Measurements from ENCODE around the gene RHOT2. TPM values are rescaled to one million over a fixed set of nuclear protein-coding genes. Genes with fewer than 3 reads are reported as not detected.

The RHOT2 gene
- total RNA-seq, 3 donors from 2014 or later = 124 to 138 (median 127) TPM

- no peak for TF ChIP-seq CTCF (IDR thresholded peaks at IDR 0.05)
- Histone ChIP-seq H3K36me3 (ENCODE audit: low read depth) (no peaks in the 10 kb centered on the region), H3K4me1 (ENCODE audit: low read depth) (peaks cover 19% of the 10 kb centered on the region), H3K9me3 (no peaks in the 10 kb centered on the region), H3K4me3 (no peak overlapping the region)
- intact Hi-C loops (cut with DNase I, micrococcal nuclease) = no loop called here
- ATAC-seq (no peak), DNase-seq (no peak)
Observed at GRCh38 chr16:631808-632358, 36.0 kb upstream of the RHOT2 start.

- Histone ChIP-seq H3K4me1 (ENCODE audit: low read depth) (peaks cover 24% of the 10 kb centered on the region), H3K36me3 (ENCODE audit: low read depth) (no peaks in the 10 kb centered on the region), H3K4me3 (no peak overlapping the region), H3K9me3 (no peaks in the 10 kb centered on the region)
- DNase-seq (no peak), ATAC-seq (no peak)
- intact Hi-C loops (cut with DNase I, micrococcal nuclease) = no loop called here
- TF ChIP-seq CTCF (IDR thresholded peaks at IDR 0.05) = no peak
Observed at GRCh38 chr16:632486-633335, 35.2 kb upstream of the RHOT2 start.

- Histone ChIP-seq H3K9me3 (no peaks in the 10 kb centered on the region), H3K4me1 (ENCODE audit: low read depth) (peaks cover 25% of the 10 kb centered on the region), H3K4me3 (no peak overlapping the region), H3K36me3 (ENCODE audit: low read depth) (no peaks in the 10 kb centered on the region)
- DNase-seq (no peak), ATAC-seq (no peak)
- TF ChIP-seq CTCF (IDR thresholded peaks at IDR 0.05) = no peak
- intact Hi-C loops (cut with DNase I, micrococcal nuclease) = no loop called here
Observed at GRCh38 chr16:633336-634050, 34.4 kb upstream of the RHOT2 start.

- Histone ChIP-seq H3K9me3 (no peaks in the 10 kb centered on the region), H3K36me3 (ENCODE audit: low read depth) (no peaks in the 10 kb centered on the region), H3K4me1 (ENCODE audit: low read depth) (peaks cover 25% of the 10 kb centered on the region), H3K4me3 (no peak overlapping the region)
- ATAC-seq (no peak), DNase-seq (no peak)
- intact Hi-C loops (cut with DNase I, micrococcal nuclease) = no loop called here
- TF ChIP-seq CTCF (IDR thresholded peaks at IDR 0.05) = no peak
Observed at GRCh38 chr16:634051-634670, 33.8 kb upstream of the RHOT2 start.

GRCh38 chr16:634996-635395, 32.9 kb upstream of the RHOT2 start:
- no peak for DNase-seq
- intact Hi-C loops (cut with DNase I, micrococcal nuclease) = no loop called here
- no peak for TF ChIP-seq CTCF (IDR thresholded peaks at IDR 0.05)
- Histone ChIP-seq H3K9me3 (no peaks in the 10 kb centered on the region), H3K4me1 (ENCODE audit: low read depth) (peaks cover 25% of the 10 kb centered on the region), H3K36me3 (ENCODE audit: low read depth) (no peaks in the 10 kb centered on the region), H3K4me3 (no peak overlapping the region)
- ATAC-seq = no peak
